Kidney glomerular epithelial cell (primary cell): ENCODE results near the gene LY6G5B.

Experiments used
- DNase-seq: peaks from one replicate; lab custom pipeline; 2025; lab: John Stamatoyannopoulos, UW

Gene LY6G5B

GRCh38 chr6:31715022-31715958 is 45.5 kb downstream of the LY6G5B start, which contains the start of gene LY6G6D:
LY6G6D (plus strand) TSS chr6:31715348; CDS start chr6:31715356, 8 bp downstream.
- no peak for DNase-seq

GRCh38 chr6:31717499-31718222 is 47.9 kb downstream of the LY6G5B start:
- DNase-seq = no peak

- no peak for DNase-seq
Measured at GRCh38 chr6:31718265-31718664, 48.5 kb downstream of the LY6G5B start.

- no peak for DNase-seq
Measured at GRCh38 chr6:31719001-31719400, 49.2 kb downstream of the LY6G5B start.

GRCh38 chr6:31720196-31720770 is 50.5 kb downstream of the LY6G5B start:
- no peak for DNase-seq

GRCh38 chr6:31721351-31722020 is 51.7 kb downstream of the LY6G5B start, which contains the start of gene LY6G6C:
LY6G6C (minus strand) TSS chr6:31721746; CDS start chr6:31721679, 67 bp downstream.
- no peak for DNase-seq

- DNase-seq = no peak
Measured at GRCh38 chr6:31722173-31722572, 52.4 kb downstream of the LY6G5B start.
